HG03521 (cell line): ENCODE measurements around the gene FAM118A.
"Not testable (repeated sequence)": the region's sequence is repeated elsewhere in the genome, so short reads cannot be mapped to it uniquely, and the experiment has no call there.

Source experiments
- ATAC-seq: cut with Tn5 transposase; IDR thresholded peaks from one replicate; pipeline ENCODE4 v1.9.1; 2021; ENCODE audit warnings: mild to moderate bottlenecking, moderate library complexity; ENCODE audit not compliant: unreplicated experiment

The FAM118A gene

GRCh38 chr22:45308391-45308956 lies 1.3 kb upstream of the FAM118A start:
- no peak for ATAC-seq

GRCh38 chr22:45308957-45309421 lies 745 bp upstream of the FAM118A start:
- no peak for ATAC-seq

- ATAC-seq, result no peak
These were observed 720 bp downstream of the FAM118A start for GRCh38 chr22:45310331-45310976.

- ATAC-seq, result no peak
These were observed 1.3 kb downstream of the FAM118A start for GRCh38 chr22:45310977-45311531.

- no peak for ATAC-seq
These were observed 2.7 kb downstream of the FAM118A start for GRCh38 chr22:45312415-45312814.

GRCh38 chr22:45312856-45313255 lies 3.1 kb downstream of the FAM118A start:
- no peak for ATAC-seq

- no peak for ATAC-seq
These were observed 4.5 kb downstream of the FAM118A start for GRCh38 chr22:45314054-45314721.

GRCh38 chr22:45314786-45315185 lies 5.1 kb downstream of the FAM118A start:
- ATAC-seq, result no peak

GRCh38 chr22:45316796-45317526 lies 7.2 kb downstream of the FAM118A start:
- ATAC-seq, result no peak

- ATAC-seq, result no peak
These were observed 7.9 kb downstream of the FAM118A start for GRCh38 chr22:45317551-45318167.

GRCh38 chr22:45318168-45318557 lies 8.4 kb downstream of the FAM118A start:
- ATAC-seq, result peak; percentile 48

GRCh38 chr22:45318558-45319323 lies 9.0 kb downstream of the FAM118A start:
- ATAC-seq, result peak; percentile 38

- no peak for ATAC-seq
These were observed 9.6 kb downstream of the FAM118A start for GRCh38 chr22:45319324-45319685.

- no peak for ATAC-seq
These were observed 10.7 kb downstream of the FAM118A start for GRCh38 chr22:45320357-45320976.

- ATAC-seq, result no peak
These were observed 12.1 kb downstream of the FAM118A start for GRCh38 chr22:45321827-45322226.

- no peak for ATAC-seq
These were observed 13.3 kb downstream of the FAM118A start for GRCh38 chr22:45322873-45323525.

- no peak for ATAC-seq
These were observed 14.0 kb downstream of the FAM118A start for GRCh38 chr22:45323695-45324094.

- ATAC-seq, result no peak
These were observed 14.6 kb downstream of the FAM118A start for GRCh38 chr22:45324311-45324711.

GRCh38 chr22:45328261-45328660 lies 18.5 kb downstream of the FAM118A start:
- not testable (repeated sequence) for ATAC-seq
